Naive thymus-derived CD4-positive, alpha-beta T cell (primary cell): ENCODE data around the gene ATXN7L1. TPM values are rescaled to one million over a fixed set of nuclear protein-coding genes. Genes with fewer than 3 reads are reported as not detected.
A peak's percentile ranks its signal among the peaks of the same experiment; 100 is the strongest.

Experiments
- ATAC-seq: fragments of 150-1000 bp; cut with Tn5 transposase; 2 replicates; pipeline ENCODE4 v1.10.0; 2021; ENCODE audit warnings: mild to moderate bottlenecking, moderate library complexity
- CTCF ChIA-PET: fragments of 350-600 bp; sonication (Branson Sonifier 250); formaldehyde crosslinking; loops from one replicate; lab custom pipeline; 2021; ENCODE audit warnings: antibody characterized with exemption; lab: Charles Lee
- POLR2A ChIA-PET: fragments of 350-600 bp; sonication (Branson Sonifier 250); formaldehyde crosslinking; loops from one replicate; lab custom pipeline; 2021; ENCODE audit warnings: antibody characterized with exemption, inconsistent platforms; lab: Charles Lee
- DNase-seq, 9 donors: peaks; one replicate each; pipeline versions ENCODE4 v3.0.0 to v3.0.0-alpha.2; 2020 to 2022; ENCODE audit warnings: mixed read lengths in 1 of 9
- H3K27ac ChIP-seq: one replicate; pipeline ENCODE4 v1.7.0; 2013; ENCODE audit warnings: mild to moderate bottlenecking, low read depth, low read length, moderate library complexity
- H3K27me3 ChIP-seq, 2 donors: one replicate each; pipeline ENCODE4 v1.7.0; 2013; ENCODE audit warnings: low read length in 2 of 2, mild to moderate bottlenecking in 2 of 2, moderate library complexity in 2 of 2; ENCODE audit not compliant: control insufficient read depth in 2 of 2, insufficient read depth in 2 of 2
- H3K36me3 ChIP-seq, 3 experiments: 1 replicate in 2 of 3; 2 replicates in 1 of 3; pipeline ENCODE4 v1.7.0; 2013; ENCODE audit warnings: low read length in 3 of 3, mild to moderate bottlenecking in 3 of 3, moderate library complexity in 1 of 3; ENCODE audit not compliant: insufficient read depth in 3 of 3, control insufficient read depth in 2 of 3
- H3K4me1 ChIP-seq, 2 donors: one replicate each; pipeline ENCODE4 v1.7.0; 2013; ENCODE audit warnings: low read length in 2 of 2, mild to moderate bottlenecking in 2 of 2, moderate library complexity in 1 of 2; ENCODE audit not compliant: control insufficient read depth in 2 of 2, insufficient read depth in 2 of 2
- H3K4me3 ChIP-seq: 2 replicates; pipeline ENCODE4 v1.7.0; 2013; ENCODE audit warnings: mild to moderate bottlenecking, low read length
- H3K9me3 ChIP-seq, 3 experiments: 1 replicate in 2 of 3; 2 replicates in 1 of 3; pipeline ENCODE4 v1.7.0; 2013; ENCODE audit warnings: low read length in 3 of 3; ENCODE audit not compliant: control insufficient read depth in 2 of 3
- H3K27ac Mint-ChIP-seq, 9 donors: one replicate each; pipeline ENCODE4 v1.8.0; 2020 to 2022; ENCODE audit warnings: mixed read lengths in 9 of 9, mild to moderate bottlenecking in 8 of 9, moderate library complexity in 5 of 9, inconsistent platforms in 2 of 9
- H3K27me3 Mint-ChIP-seq, 5 donors: one replicate each; pipeline ENCODE4 v1.8.0; 2021 to 2022; ENCODE audit warnings: mixed read lengths in 5 of 5, mild to moderate bottlenecking in 1 of 5
- H3K36me3 Mint-ChIP-seq, 5 donors: one replicate each; pipeline ENCODE4 v1.8.0; 2020 to 2022; ENCODE audit warnings: mixed read lengths in 5 of 5, mild to moderate bottlenecking in 3 of 5, inconsistent platforms in 1 of 5
- H3K4me1 Mint-ChIP-seq, 7 donors: one replicate each; pipeline ENCODE4 v1.8.0; 2020 to 2022; ENCODE audit warnings: mixed read lengths in 7 of 7, mild to moderate bottlenecking in 3 of 7, inconsistent platforms in 1 of 7
- H3K4me3 Mint-ChIP-seq, 10 donors: one replicate each; pipeline ENCODE4 v1.8.0; 2020 to 2022; ENCODE audit warnings: mild to moderate bottlenecking in 10 of 10, mixed read lengths in 10 of 10, moderate library complexity in 6 of 10, inconsistent platforms in 2 of 10
- H3K9me3 Mint-ChIP-seq, 11 donors: one replicate each; pipeline ENCODE4 v1.8.0; 2020 to 2022; ENCODE audit warnings: mixed read lengths in 11 of 11, mild to moderate bottlenecking in 4 of 11, inconsistent platforms in 1 of 11, moderate library complexity in 1 of 11
- intact Hi-C, 2 donors: fragments of 100-400 bp; cut with micrococcal nuclease; formaldehyde crosslinking; loops; one replicate each; pipeline ENCODE4 v1.15.1; 2023
- polyA plus RNA-seq, 2 donors: library from polyadenylated mRNA; unstranded; fragments of 300-500 nt; fragmentation: Illumina TruSeq; gene quantifications; one replicate each; pipeline ENCODE4 v1.2.3, GENCODE V29; 2021
- total RNA-seq, 6 experiments: library from RNA in 5 of 6; stranded (reverse) in 5 of 6; gene quantifications; 1 replicate in 5 of 6; 2 replicates in 1 of 6; pipeline ENCODE4 v1.2.3 and lab custom pipeline; 2021 to 2026

ATXN7L1 gene
- total and polyA plus RNA-seq, 7 experiments from 2014 or later, result 18.5 to 52.4 (median 39.5) TPM

DNA sequence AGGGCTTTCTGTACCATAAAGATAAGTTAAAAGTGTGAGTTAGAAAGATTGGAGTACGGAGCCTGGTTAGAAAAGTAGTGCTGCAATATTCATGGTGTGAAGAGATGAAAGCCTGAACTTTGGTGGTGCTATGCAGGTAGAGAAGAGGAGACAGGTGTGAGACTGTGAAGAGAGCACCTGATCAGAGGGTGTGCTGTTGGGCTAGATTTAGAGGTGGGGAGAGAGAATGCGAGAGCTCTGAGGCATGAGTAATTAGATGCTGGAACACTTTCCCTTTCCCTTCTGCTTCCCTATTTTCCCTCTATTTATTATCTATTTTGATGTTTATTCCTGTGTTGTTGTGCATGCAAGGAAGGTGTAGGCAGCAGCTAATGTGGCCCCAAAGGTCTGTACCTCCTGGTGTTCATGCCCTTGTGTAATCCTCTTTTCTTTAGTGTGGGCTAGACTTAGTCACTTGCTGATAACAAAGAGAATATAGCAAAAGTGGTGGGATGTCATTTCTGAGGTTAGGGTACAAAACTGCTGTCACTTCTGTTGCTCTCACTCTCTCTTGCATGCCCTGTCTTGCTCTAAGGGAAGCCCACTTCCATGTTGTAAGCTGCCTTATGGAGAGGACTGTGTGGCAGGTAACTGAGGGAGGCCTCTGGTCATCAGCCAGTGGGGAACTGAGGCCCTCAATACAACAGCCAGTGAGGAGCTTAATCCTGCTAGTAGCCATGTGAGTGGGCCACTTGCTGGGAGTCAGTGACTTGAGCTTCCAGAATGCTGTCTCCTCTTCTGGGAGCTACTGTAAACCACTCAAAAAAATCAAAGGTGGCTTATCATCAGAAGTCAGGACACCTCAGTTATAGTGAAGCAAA, 2.6 kb upstream of the ATXN7L1 start:
- Histone ChIP-seq H3K4me3 (no peak overlapping the region), H3K27me3 (no peaks in the 10 kb centered on the region), H3K9me3 (no peaks in the 10 kb centered on the region), H3K27ac (no peak overlapping the region), H3K4me1 (peaks cover 10 to 33% of the 10 kb centered on the region in 2 donors), H3K36me3 (peaks cover 0 to 3% (median 0%) of the 10 kb centered on the region in 3 experiments)
- ChIA-PET CTCF (interaction anchor here (0.9 to 2.9 kb wide), 7 partner anchors 47 to 222 kb away, joined by 3 to 28 read pairs (median 3); no protein-coding TSS in a partner anchor), POLR2A (interaction anchor here (0.6 to 2.0 kb wide), 7 partner anchors 9 to 132 kb away, joined by 3 to 6 read pairs (median 3); no protein-coding TSS in a partner anchor)
- Mint-ChIP-seq H3K27me3 (peaks cover 0 to 37% (median 0%) of the 10 kb centered on the region in 5 donors), H3K36me3 (peaks cover 0 to 4% (median 0%) of the 10 kb centered on the region in 5 donors), H3K4me1 (peaks cover 33 to 79% (median 59%) of the 10 kb centered on the region in 7 donors), H3K27ac (peak overlapping the region in 8 of 9 donors; percentile 0 to 90 (median 76)), H3K9me3 (peaks cover 0 to 3% (median 0%) of the 10 kb centered on the region in 11 donors), H3K4me3 (peak overlapping the region in 9 of 10 donors; percentile 81 to 94 (median 92))
- ATAC-seq (no peak), DNase-seq (no peak)
- intact Hi-C loops, result loop anchor here (2.0 to 5.0 kb wide), 7 partner anchors 18 to 937 kb away; partner anchors contain the start of gene RINT1 (in 1 of the 2)

DNA sequence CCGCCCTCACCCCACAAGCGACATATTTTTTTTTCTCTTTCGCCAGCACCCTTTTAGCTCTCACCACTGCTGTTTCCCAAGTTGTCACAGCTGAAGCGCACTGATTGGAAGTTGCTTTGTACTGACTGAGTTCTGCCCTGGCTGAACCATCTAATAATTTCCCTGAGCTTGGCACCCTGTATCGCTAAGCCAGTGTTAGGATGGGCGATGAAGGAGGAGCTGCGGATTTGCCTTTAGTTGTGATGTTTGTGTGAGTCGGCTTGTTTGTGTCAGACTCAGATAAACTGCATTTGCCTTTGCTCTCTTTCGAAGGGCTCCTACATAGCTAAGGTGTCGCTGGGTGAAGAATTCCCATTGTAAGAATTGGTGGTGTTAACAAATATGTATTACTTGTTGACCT, 1.3 kb upstream of the ATXN7L1 start:
- Histone ChIP-seq H3K4me3 (peak overlapping the region; percentile 78), H3K27ac (no peak overlapping the region), H3K9me3 (no peaks in the 10 kb centered on the region), H3K36me3 (peaks cover 0 to 3% (median 0%) of the 10 kb centered on the region in 3 experiments), H3K4me1 (peaks cover 10 to 33% of the 10 kb centered on the region in 2 donors), H3K27me3 (no peaks in the 10 kb centered on the region)
- H3K9me3 Mint-ChIP-seq, result peaks cover 0 to 3% (median 0%) of the 10 kb centered on the region in 11 donors
- H3K36me3 Mint-ChIP-seq, result peaks cover 0 to 4% (median 0%) of the 10 kb centered on the region in 5 donors
- peaks cover 0 to 34% (median 0%) of the 10 kb centered on the region in 5 donors for H3K27me3 Mint-ChIP-seq
- peaks cover 33 to 74% (median 50%) of the 10 kb centered on the region in 7 donors for H3K4me1 Mint-ChIP-seq
- peak overlapping the region; percentile 67 to 94 (median 92) for H3K4me3 Mint-ChIP-seq
- no peak for DNase-seq
- POLR2A ChIA-PET, result interaction anchor here (1.0 to 2.1 kb wide), 10 partner anchors 10 to 186 kb away, joined by 3 to 9 read pairs (median 6); no protein-coding TSS in a partner anchor
- intact Hi-C loops, result loop anchor here (1.0 to 5.0 kb wide), 12 partner anchors 19 to 935 kb away; partner anchors contain the start of genes NAMPT (in 1 of the 2), RINT1 (in 1 of the 2) and SYPL1 (in 1 of the 2)
- ATAC-seq, result no peak
- CTCF ChIA-PET, result interaction anchor here (0.7 to 2.9 kb wide), 16 partner anchors 9 to 221 kb away, joined by 3 to 28 read pairs (median 4); no protein-coding TSS in a partner anchor
- peak overlapping the region in 8 of 9 donors; percentile 14 to 90 (median 82) for H3K27ac Mint-ChIP-seq

DNA sequence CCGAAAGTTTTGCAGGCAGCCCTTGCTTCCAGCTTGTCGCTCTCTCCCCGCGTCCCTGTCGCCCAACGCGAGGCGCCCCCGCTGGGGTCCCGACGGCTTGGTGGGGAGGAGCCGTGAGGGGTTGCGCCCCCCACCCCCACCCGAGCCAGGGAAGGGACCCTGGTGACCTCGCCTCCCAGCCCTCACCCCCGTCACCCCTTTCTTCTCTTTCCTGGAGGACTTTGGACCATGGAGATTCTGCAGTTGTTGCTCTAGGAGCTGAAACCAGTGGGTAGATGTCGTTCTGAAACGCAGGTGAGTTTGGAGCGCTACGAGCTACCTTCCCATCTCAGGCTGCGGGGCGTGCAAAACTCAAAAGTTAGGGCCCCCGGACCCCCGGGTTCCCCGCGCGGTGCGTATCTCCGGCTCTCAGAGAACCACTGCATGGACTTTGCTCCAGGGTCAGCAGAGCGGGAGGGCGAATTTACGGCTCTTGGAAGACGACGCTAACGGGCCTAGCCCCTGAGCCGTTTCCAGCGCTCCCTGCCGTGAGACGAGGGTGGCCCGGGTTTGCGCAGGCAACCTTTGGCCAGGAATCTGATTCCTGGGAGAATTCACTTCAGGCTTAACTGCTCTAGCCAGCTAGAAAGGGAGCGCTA, 684 bp upstream of the ATXN7L1 start:
- peak overlapping the region; percentile 63 for H3K27ac ChIP-seq

GRCh38 chr7:105875505-105875904, 894 bp downstream of the ATXN7L1 start:
- ATAC-seq (no peak), DNase-seq (no peak)
- Histone ChIP-seq H3K4me3 (peak overlapping the region; percentile 97), H3K4me1 (peaks cover 10 to 33% of the 10 kb centered on the region in 2 donors), H3K36me3 (peaks cover 0 to 3% (median 0%) of the 10 kb centered on the region in 3 experiments), H3K27ac (peak overlapping the region; percentile 81), H3K27me3 (no peaks in the 10 kb centered on the region), H3K9me3 (no peaks in the 10 kb centered on the region)
- Mint-ChIP-seq H3K4me3 (peak overlapping the region; percentile 90 to 100 (median 99)), H3K27ac (peak overlapping the region in 8 of 9 donors; percentile 89 to 99 (median 98)), H3K36me3 (peaks cover 4 to 8% (median 5%) of the 10 kb centered on the region in 5 donors), H3K27me3 (peaks cover 0 to 28% (median 0%) of the 10 kb centered on the region in 5 donors), H3K9me3 (peaks cover 0 to 2% (median 0%) of the 10 kb centered on the region in 11 donors), H3K4me1 (peaks cover 34 to 65% (median 49%) of the 10 kb centered on the region in 7 donors)
- ChIA-PET CTCF (interaction anchor here (1.1 to 1.6 kb wide), 3 partner anchors 67 to 115 kb away, joined by 5 to 6 read pairs (median 6); no protein-coding TSS in a partner anchor), POLR2A (interaction anchor here (0.6 to 1.0 kb wide), 4 partner anchors 25 to 419 kb away, joined by 3 to 5 read pairs (median 3); no protein-coding TSS in a partner anchor)
- intact Hi-C loops, result loop anchor here (1.0 to 5.0 kb wide), 7 partner anchors 52 to 933 kb away; partner anchors contain the start of gene RINT1 (in 1 of the 2)

More for the DNA sequence above, 684 bp upstream of the ATXN7L1 start:
- Mint-ChIP-seq H3K36me3 (peaks cover 4 to 7% (median 5%) of the 10 kb centered on the region in 5 donors), H3K27me3 (peaks cover 0 to 34% (median 0%) of the 10 kb centered on the region in 5 donors), H3K27ac (peak overlapping the region in 8 of 9 donors; percentile 35 to 90 (median 85)), H3K9me3 (peaks cover 0 to 2% (median 0%) of the 10 kb centered on the region in 11 donors), H3K4me3 (peak overlapping the region; percentile 81 to 94 (median 92)), H3K4me1 (peaks cover 34 to 78% (median 52%) of the 10 kb centered on the region in 7 donors)
- ChIA-PET POLR2A (interaction anchor here (0.6 to 2.1 kb wide), 13 partner anchors 8 to 220 kb away, joined by 3 to 9 read pairs (median 5); no protein-coding TSS in a partner anchor), CTCF (interaction anchor here (0.7 to 2.9 kb wide), 21 partner anchors 8 to 220 kb away, joined by 3 to 28 read pairs (median 4); no protein-coding TSS in a partner anchor)
- Histone ChIP-seq H3K4me1 (peaks cover 10 to 33% of the 10 kb centered on the region in 2 donors), H3K9me3 (no peaks in the 10 kb centered on the region), H3K36me3 (peaks cover 0 to 3% (median 0%) of the 10 kb centered on the region in 3 experiments), H3K4me3 (peak overlapping the region; percentile 78), H3K27me3 (no peaks in the 10 kb centered on the region)
- DNase-seq, result peak in 7 of 9 donors; percentile 15 to 36 (median 29)
- ATAC-seq, result no peak
- intact Hi-C loops, result loop anchor here (1.0 to 5.0 kb wide), 21 partner anchors 28 to 935 kb away; partner anchors contain the start of genes SYPL1 (in 2 of the 2), NAMPT (in 1 of the 2) and RINT1 (in 1 of the 2)

- Histone ChIP-seq H3K27me3 (no peaks in the 10 kb centered on the region), H3K36me3 (peaks cover 0 to 3% (median 0%) of the 10 kb centered on the region in 3 experiments), H3K27ac (no peak overlapping the region), H3K4me3 (no peak overlapping the region), H3K9me3 (no peaks in the 10 kb centered on the region), H3K4me1 (peaks cover 10 to 28% of the 10 kb centered on the region in 2 donors)
- peaks cover 0 to 26% (median 0%) of the 10 kb centered on the region in 5 donors for H3K27me3 Mint-ChIP-seq
- peak overlapping the region in 2 of 9 donors; percentile 8 to 91 for H3K27ac Mint-ChIP-seq
- peak overlapping the region in 3 of 10 donors; percentile 90 to 99 (median 99) for H3K4me3 Mint-ChIP-seq
- ChIA-PET CTCF (interaction anchor here (1.6 kb wide), 1 partner anchor 113 kb away, joined by 6 read pairs; no protein-coding TSS in a partner anchor), POLR2A (interaction anchor here (0.8 kb wide), 1 partner anchor 887 kb away, joined by 3 read pairs; no protein-coding TSS in a partner anchor)
- peaks cover 5 to 14% (median 8%) of the 10 kb centered on the region in 5 donors for H3K36me3 Mint-ChIP-seq
- DNase-seq (no peak), ATAC-seq (no peak)
- H3K9me3 Mint-ChIP-seq, result peaks cover 0 to 2% (median 0%) of the 10 kb centered on the region in 11 donors
- H3K4me1 Mint-ChIP-seq, result peaks cover 32 to 63% (median 41%) of the 10 kb centered on the region in 7 donors
- intact Hi-C loops, result no loop called here
Measured at GRCh38 chr7:105874055-105874454, 2.3 kb downstream of the ATXN7L1 start.
